Stimulated activated CD4-positive, alpha-beta T cell treated with anti-CD3 and anti-CD28 coated beads, Interleukin-4, amount 100 ng/mL, for 24 hours (primary cell): ENCODE measurements around the gene WNK1.
"Not testable (repeated sequence)": the region's sequence is repeated elsewhere in the genome, so short reads cannot be mapped to it uniquely, and the experiment has no call there.

Experiments
- DNase-seq: peaks from one replicate; pipeline ENCODE4 v3.0.0-alpha.2; 2020

Gene WNK1

GRCh38 chr12:823028-823698, 70.8 kb downstream of the WNK1 start:
- no peak for DNase-seq

- DNase-seq, result no peak
These were observed 74.0 kb downstream of the WNK1 start for GRCh38 chr12:826331-826730.

- DNase-seq, result no peak
These were observed 76.5 kb downstream of the WNK1 start for GRCh38 chr12:828726-829395.

GRCh38 chr12:830111-830867, 77.9 kb downstream of the WNK1 start:
- no peak for DNase-seq

- DNase-seq, result no peak
These were observed 83.6 kb downstream of the WNK1 start for GRCh38 chr12:835754-836518.

GRCh38 chr12:836952-837351, 84.6 kb downstream of the WNK1 start:
- DNase-seq, result no peak

- DNase-seq, result no peak
These were observed 85.2 kb downstream of the WNK1 start for GRCh38 chr12:837548-837947.

- DNase-seq, result no peak
These were observed 91.2 kb downstream of the WNK1 start for GRCh38 chr12:843609-844008.

GRCh38 chr12:846421-846820, 94.0 kb downstream of the WNK1 start:
- DNase-seq, result no peak

GRCh38 chr12:848173-848865, 95.9 kb downstream of the WNK1 start:
- no peak for DNase-seq

- no peak for DNase-seq
These were observed 96.6 kb downstream of the WNK1 start for GRCh38 chr12:848882-849527.

GRCh38 chr12:849733-850437, 97.5 kb downstream of the WNK1 start:
- DNase-seq, result not testable (repeated sequence)

GRCh38 chr12:851343-851742, 99.0 kb downstream of the WNK1 start:
- DNase-seq, result no peak

- DNase-seq, result no peak
These were observed 99.5 kb downstream of the WNK1 start for GRCh38 chr12:851913-852312.

GRCh38 chr12:852864-853263, 100.5 kb downstream of the WNK1 start:
- DNase-seq, result no peak

GRCh38 chr12:857611-858010, 105.2 kb downstream of the WNK1 start:
- no peak for DNase-seq

GRCh38 chr12:862303-862911, 110.0 kb downstream of the WNK1 start:
- DNase-seq, result no peak

- DNase-seq, result no peak
These were observed 110.9 kb downstream of the WNK1 start for GRCh38 chr12:863285-863684.

GRCh38 chr12:865614-866013, 113.2 kb downstream of the WNK1 start:
- DNase-seq, result no peak

- DNase-seq, result no peak
These were observed 115.5 kb downstream of the WNK1 start for GRCh38 chr12:867905-868304.

GRCh38 chr12:868722-869121, 116.3 kb downstream of the WNK1 start:
- DNase-seq, result no peak
